Frontal cortex (tissue), 4 donors: Measurements from ENCODE around the gene RALGPS1. TPM values are rescaled to one million over a fixed set of nuclear protein-coding genes. Genes with fewer than 3 reads are reported as not detected.

Experiments used
- DNase-seq, 2 donors: peaks; one replicate each; pipeline ENCODE4 v3.0.0; 2012; ENCODE audit warnings: low spot score in 2 of 2
- FAIRE-seq: peaks from 2 replicates; lab custom pipeline; 2012; peaks lifted over from hg19 to GRCh38; lab: Jason Lieb, UNC
- total RNA-seq: library from RNA; depleted of rRNA; stranded (reverse); fragments of >200 nt; gene quantifications from one replicate; pipeline ENCODE4 v1.2.3, GENCODE V29; 2014
- donor health status: control.
- donor health status: control.
- donor health status: control.

The RALGPS1 gene
- total RNA-seq, 1 donor from 2014 or later: 53.8 TPM

DNA sequence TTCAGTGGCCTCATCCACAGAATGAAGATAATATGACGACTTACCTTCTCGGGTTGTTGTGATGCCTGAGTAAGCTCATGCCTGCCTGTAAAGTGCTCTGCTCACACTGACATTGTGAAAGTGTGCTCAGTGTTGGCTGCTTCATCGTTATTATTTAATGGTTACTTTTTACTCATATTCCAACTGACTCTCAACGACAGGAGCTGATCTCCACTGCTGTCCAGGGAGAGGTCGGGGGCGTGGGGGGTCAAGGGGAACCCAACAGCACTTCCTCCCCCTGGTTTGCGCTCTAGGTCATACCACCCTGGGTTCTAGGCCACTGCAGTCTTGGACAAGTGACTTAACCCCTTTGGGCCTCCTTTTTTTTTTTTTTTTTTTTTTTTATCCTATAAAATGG is 260.7 kb downstream of the RALGPS1 start:
- no peak for DNase-seq
- FAIRE-seq: no peak

DNA sequence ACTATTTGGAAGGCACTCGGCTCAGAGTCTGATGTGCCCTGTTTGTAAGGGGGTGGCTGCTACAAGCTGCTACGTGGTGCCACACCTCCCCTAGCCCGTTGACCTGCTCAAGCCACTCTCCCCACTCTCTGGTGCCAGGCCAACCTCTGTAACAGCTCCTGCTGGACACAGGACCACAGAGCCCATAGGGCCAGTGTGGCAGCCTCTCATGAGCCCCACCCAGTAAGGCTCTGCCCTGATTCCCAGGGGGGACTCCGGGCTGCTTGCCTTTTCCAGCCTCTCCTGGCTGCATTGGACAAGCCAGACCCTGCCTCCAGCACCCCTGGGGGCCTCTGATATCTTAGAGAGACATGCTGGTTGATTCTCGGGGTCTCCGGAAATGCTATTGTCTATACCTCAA is 261.2 kb downstream of the RALGPS1 start:
- no peak for DNase-seq
- FAIRE-seq: no peak

DNA sequence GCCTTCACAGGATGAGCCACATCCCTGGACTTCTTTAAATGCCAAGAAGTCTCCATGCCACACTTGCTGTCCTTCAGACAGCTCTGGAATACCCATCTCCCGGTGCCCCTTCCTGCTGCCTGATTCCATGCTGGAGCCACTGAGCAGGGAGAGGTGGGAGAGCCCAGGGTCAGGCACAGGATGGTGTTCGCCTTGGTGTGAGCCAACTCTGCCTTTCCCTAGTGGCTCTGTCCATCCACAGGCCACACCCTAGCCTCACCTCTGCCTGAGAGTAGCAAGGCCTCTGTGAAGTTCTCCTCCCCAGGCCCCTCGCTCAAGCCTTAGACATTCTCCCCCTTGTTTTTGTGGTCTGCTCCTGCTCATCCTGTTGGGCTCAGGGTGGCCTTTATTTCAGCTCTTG is 262.0 kb downstream of the RALGPS1 start:
- DNase-seq: no peak

DNA sequence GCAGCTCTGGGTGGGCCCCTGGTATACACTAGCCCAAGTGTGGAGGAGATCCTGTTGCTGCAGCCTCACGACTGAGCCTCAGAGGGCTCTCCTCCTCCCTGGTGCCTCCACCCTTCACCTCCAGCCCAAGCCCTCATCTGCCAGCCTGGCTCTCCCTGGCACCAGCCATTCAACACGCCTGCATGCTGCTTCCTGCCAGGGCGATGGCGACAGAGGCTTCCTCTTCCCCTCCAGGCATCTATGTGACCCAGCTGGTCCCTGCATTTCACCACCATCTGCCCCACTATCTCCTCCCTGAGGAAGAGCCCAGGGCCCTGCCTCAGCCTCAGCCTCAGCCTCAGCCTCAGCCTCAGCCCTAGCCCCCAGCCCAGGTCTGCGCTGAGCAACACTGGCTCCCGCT is 262.6 kb downstream of the RALGPS1 start:
- FAIRE-seq (no peak), DNase-seq (no peak)

More for the DNA sequence above, 262.0 kb downstream of the RALGPS1 start:
- no peak for FAIRE-seq

DNA sequence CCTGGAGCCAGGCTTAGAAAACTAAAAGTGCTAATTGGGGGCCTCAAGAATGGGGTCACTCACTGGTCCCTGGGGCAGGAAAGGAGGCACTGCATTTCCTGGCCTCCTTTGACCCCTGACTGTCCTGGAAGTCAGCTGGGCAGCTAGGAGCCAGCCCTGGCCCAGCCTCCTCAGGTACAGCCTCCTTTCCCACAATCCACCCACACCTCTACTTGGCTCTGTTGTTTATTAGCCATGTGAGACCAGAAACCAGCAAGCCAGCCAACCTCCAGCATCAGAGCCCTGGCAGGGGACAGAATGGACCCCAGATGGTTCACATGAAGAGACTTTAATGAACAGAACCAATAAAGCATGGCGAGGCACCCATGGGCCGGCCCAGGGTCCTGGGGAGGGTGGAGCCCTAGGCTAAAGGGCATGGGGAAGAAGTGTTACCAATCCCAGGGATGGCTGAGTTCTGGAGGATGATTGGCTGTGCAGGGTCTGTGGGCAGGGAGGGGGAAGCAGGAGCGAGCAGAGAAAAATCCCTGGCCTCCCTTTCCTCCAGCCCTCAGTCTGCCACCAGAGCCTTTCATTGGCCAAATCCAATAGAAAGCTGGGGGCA is 263.2 kb downstream of the RALGPS1 start:
- DNase-seq (no peak), FAIRE-seq (no peak)

DNA sequence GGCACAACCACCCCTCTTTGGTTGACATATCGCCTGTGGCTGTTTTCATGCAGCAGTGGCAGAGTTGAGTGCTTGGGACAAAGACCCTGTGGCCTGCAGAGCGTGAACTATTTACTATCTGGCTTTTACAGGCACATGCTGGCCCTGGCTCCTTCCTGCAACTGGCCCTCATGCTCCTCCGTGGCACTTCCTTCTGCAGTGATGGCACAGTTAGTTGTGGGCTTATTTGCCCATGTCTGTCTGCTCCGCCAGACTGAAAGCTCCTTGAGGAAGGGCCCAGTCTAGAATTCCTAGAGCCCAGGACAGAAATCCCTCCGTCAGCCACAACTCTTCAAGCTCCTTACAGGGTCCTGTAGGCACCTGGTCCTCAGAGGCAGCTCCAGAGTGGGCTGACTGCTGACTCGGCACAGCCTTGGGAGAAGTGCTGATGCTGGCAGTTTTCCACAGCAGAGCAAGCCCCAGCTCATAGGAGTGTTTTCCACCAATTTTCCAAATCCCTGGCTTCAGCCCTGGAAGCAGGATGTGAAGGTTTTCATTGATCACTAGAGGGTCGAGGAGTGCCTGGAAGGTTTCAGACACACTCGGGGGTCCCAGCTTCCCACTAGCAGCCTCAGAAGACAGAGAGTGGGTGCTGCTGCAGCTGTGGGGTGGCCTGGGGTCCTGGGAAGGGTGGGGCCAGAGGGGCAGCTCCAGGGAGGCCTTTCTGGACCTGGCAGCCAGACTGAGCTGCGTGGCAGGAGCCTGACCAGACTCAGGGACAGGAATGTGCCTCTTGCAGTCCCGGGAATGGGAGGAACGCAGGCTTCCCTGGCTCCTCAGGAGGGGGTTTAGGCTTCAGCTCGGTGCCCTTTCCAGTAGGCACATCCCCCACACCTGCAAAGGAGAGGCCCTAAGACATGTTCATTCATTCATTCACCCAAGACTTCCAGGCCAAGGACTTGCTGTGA is 264.4 kb downstream of the RALGPS1 start:
- FAIRE-seq (no peak), DNase-seq (no peak)

DNA sequence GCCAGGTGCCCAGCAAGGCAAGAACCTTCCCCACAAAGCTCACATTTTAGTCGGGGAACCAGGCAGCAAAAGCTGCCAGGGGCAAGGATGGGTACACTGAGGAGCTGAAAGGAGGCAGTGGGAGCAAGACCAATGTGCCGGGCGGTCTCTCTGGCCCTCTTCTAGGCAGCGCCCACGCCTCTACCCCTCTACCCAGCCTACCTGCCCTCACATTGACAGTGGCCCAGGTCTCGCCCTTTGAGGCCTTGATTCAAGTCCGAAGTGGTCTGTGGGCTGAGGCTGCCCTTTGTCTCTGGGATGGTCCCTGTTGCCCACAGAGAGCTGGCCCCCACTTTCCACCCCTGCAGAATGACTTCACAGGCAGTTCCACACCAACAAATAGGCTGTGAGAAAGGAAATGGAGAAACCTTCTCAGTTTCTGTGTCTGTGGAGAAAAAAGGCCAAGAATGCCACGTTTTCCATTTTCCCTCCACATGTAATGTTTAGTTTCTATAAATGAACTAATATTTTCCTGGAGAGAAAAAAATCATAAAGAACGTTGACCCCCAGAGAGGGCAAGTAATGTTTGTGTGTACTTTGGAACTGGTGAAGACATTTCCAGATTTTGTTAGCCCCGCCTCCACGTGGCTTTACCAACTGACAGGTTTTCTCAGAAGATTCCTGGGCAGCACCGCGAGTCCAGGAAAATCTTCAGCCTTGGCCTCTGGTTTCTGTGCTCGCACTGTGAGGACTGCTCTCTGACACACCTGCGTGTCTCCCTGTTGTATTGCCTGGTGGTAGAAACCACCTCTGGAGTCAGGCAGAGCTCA is 265.3 kb downstream of the RALGPS1 start:
- DNase-seq: no peak
- no peak for FAIRE-seq

DNA sequence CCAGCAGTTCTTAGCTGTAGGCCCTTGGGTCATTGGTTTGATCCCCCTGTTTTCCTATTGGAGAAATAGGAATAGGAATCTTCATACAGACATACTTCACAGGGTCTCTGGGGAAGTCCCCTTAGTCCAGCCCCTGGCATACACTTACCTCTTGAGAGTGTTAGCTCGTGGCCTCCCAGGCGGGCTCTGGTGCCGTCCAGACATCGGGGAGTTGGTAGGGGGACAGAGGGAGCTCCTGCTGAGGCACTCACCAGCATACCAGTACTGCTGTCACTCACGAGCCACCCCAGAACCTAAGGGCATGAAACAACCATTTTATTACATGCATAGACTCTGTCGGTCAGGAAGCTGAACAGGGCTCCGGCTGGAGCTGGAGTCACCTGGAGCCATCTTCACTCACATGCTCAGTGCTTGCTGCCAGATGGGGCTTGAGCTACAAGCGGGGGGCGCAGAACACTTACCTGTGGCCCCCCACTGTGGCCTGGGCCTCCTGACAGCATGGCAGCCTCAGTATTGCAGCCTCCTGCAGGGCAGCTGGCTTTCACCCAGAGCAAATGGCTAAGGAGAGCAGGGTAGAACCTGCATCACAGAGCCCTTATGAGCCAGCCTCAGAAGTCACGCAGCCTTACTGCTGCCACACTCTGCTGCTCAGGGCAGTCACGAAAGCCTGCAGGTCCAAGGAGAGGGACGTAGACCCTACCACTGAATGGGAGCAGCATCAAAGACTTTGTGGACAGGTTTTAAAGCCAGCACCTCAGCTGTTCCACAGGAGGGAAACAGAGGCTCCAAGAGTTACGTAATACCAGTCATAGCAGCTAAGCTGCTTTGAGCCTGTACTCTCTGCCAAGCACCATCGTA is 266.1 kb downstream of the RALGPS1 start:
- DNase-seq: no peak
- FAIRE-seq: no peak

DNA sequence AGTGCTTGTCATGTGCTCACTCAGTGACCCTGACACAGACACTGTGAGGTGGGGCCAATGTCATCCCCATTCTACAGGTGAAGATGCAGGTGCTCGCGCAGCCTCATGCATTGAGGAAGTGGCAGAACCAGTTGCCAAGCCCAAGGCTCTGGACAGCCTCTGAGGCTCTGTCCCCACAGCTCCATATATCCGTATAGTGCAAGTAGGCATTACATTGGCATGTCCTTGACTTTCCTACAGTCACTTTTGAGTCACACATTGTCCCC is 266.7 kb downstream of the RALGPS1 start:
- FAIRE-seq (no peak), DNase-seq (no peak)

DNA sequence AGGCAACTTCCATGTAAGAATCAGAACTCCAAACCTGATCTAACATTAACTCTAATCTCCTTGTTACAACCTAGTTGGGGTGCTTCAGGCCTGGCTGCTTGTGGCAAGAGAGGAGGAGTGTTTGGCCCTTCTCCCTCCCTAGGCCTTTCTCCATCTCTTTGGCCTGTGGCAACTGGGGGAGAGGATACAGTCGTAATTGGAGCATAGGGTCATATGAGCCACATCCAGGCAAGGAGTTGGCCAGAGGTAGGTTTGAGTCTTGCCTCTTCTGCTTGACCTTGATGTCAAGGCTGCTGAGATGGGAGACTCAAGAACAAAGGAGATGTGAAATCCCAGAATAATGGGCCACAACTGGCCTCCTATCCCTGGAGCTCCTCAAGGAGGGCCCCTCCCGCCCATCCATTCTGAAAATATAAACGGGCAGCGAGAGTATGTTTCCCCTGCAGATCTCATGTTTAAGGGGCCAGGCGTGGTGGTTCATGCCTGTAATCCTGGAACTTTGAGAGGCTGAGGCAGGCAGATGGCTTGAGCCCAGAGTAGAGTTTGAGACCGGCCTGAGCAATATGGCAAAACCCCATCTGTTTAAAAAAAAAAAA is 267.1 kb downstream of the RALGPS1 start:
- DNase-seq (no peak), FAIRE-seq (no peak)

DNA sequence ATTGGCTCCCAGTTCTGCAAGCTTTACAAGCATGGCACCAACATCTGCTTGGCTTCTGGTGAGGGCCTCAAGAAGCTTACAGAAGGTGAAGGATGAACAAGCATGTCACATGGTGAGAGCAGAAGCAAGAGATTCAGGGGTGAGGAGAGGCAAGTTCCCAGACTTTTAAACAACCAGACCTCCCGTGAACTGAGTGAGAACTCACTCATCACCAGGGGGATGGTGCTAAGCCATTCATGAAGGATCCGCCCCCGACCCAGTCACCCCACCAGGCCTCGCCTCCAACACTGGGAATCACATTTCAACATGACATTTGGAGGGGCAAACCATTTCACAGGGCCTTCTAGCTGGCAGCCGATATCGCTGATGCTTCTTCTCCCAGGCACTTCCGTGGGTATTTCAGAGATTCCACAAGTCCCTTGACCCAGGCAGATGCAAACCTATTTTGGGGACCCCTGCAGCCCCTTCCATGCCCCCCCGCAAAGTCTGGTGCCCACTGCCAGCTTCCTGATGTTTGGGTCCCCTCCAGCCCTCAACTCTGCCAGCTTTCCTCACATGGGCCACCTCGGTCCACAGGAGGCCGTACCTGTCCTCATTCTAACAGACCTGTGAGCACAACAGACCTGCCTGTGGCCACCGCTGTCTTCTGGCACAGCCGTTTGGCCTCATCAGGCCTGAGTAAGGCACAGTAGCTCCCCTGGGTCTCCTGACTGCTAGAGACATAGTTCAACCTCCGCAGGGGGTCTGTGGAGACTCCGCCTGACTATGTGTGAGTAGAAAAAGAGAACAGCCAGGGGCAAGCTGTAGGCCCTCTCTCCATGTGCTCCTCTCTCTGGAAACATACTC is 268.5 kb downstream of the RALGPS1 start:
- FAIRE-seq (no peak), DNase-seq (no peak)

DNA sequence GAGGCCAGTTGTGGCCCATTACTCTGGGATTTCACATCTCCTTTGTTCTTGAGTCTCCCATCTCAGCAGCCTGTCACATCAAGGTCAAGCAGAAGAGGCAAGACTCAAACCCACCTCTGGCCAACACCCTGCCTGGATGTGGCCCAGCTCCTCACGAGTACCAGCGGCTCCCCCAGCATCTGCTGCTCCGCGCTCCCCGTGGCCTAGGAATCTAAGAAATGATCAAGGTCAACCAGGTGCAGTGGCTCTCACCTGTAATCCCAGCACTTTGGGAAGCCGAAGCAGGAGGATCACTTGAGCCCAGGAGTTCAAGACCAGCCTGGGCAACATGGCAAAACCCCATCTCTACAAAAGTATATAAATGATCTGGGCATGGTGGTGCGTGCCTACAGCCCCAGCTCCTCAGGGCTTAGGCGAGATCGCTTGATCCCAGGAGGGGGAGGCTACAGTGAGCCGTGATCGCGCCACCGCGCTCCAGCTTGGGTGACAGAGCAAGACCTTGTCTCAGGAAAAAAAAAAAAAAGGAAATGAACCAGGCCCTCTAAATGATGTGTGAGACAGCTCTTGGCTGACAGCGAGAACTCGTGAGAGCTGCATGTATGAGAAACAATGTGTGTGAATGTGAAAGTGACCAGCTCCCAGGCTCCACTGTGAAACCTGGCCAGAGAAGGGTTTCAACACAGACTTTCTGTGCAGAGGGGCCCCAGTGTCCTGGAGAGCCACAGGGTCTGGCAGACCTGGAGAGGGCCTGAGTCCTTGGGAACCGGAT is 269.4 kb downstream of the RALGPS1 start:
- DNase-seq: no peak
- no peak for FAIRE-seq

DNA sequence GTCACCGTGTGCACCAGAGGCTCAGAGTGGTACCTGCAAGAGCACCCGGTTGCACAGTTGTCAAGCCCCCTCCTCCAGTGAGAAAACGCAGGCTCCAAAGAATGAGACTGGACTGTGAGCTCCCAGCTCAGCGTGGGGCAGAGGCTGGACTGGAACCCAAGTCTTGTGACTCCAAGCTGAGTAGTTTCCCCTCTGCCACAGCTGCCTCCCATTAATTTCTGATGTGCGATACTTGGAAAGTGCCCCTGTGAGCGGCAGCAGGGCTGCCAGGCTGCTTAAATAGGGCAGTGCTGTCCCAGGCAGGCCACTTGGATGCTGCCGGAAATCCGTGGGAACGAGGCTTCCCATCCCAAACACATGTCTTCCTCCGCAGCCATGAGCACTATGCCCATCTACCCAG is 270.1 kb downstream of the RALGPS1 start:
- FAIRE-seq (no peak), DNase-seq (no peak)

DNA sequence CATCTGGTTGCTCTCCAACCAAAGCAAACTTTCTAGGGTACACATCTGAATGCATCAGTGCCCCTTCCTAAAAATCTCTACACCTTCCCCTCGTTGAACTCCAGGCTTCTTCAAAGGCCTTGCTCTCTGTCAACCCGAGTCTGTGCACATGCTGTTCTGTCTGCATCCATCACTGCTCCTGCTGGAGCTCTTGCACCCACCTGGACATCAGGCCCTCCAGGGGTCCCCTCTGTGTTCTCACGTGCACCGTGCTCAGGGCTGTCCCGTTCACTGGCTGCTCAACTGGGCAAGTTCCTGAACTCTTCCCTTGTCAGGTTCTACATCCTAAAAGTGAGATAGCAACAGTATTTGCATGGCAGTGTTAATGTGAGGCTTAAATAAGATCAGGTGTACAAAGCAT is 270.6 kb downstream of the RALGPS1 start:
- FAIRE-seq: no peak
- no peak for DNase-seq

DNA sequence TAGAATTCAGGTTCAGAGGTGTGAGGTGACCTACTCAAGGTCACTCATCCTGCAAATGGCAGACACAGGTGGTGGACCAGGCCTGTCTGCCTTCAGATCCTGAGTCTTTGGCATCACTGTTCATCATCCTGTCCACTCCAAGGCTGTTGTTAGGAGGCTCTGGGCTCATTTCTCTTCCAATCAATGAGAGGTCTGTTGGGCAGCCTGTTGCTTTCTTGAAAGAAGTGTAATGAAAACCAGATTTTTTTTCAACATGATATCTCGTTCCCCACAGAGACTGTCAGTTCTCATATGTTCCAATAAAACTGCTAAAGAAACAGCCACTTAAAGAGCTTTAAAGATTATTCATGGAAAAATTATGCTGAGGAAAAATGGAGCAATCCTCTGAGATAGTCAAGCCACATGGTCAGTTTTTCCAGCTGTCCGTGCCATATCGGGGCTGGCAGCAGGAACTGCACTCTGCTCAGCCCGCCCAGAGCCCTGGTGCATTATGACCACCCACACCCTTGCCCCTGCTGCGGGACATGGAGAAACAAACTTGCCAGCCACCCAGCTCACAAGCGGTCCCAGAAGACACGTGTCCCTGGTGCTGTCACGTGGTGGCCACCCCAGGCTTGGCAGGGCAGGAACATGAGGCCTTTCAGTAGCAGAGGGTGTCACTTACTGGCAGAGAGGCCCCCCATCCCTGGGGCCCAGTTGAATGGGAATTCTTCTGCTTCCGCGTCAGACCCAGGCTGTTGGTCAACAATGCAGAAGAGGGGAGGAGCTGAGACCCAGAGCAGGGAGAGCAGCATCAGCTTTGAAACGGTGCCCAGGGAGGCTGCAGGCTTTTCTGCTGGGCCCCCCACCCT is 271.6 kb downstream of the RALGPS1 start:
- peak; percentile 56 to 62 for DNase-seq
- no peak for FAIRE-seq

DNA sequence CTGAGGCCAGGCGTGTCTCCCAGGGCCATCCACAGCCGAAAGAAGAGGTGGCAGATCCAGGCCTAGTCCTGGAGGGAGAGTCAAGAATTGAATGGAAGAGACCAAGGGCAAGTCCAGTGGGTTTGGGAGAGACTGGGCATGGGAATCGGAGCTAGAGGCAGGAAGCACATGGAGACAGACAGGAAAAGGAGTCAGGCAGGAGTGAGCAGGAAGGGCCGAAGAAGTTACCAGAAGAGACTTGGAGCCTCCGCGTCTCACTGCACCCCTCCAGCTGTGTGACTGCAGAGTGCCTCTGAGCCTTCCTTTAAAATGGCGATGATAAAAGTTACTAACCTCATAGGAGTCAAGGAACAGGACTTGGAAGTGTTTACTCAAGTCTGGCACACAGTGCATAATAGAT is 272.2 kb downstream of the RALGPS1 start:
- FAIRE-seq: no peak
- no peak for DNase-seq
